HepG2 (cell line): Measurements from ENCODE around the gene TMOD2. TPM values are rescaled to one million over a fixed set of nuclear protein-coding genes. Genes with fewer than 3 reads are reported as not detected.

ENCODE experiments used
- CEBPB ChIP-seq: IDR thresholded peaks from 2 replicates; pipeline ENCODE4 v1.6.1; 2011; ENCODE audit warnings: low read depth, low read length, improper control_type of control experiment, borderline replicate concordance
- CEBPG ChIP-seq: IDR thresholded peaks from 2 replicates; pipeline ENCODE4 v1.6.1; 2016
- HCFC1 ChIP-seq: fragments of 150-350 bp; IDR thresholded peaks from 2 replicates; pipeline ENCODE4 v1.6.1; 2014; ENCODE audit warnings: low read depth, low read length
- KAT8 ChIP-seq: IDR thresholded peaks from 2 replicates; pipeline ENCODE4 v1.6.1; 2016; ENCODE audit warnings: missing genetic modification reagents, missing compliant biosample characterization
- LCORL ChIP-seq, 2 experiments: fragments of 450-650 bp in 1 of 2; sonication (generic) in 1 of 2; formaldehyde crosslinking in 1 of 2; IDR thresholded peaks; 2 replicates each; pipeline versions ENCODE4 v1.5.0 to v1.6.1; 2017 to 2020; ENCODE audit warnings: antibody characterized with exemption in 1 of 2, missing genetic modification reagents in 1 of 2
- MAFK ChIP-seq, 2 experiments: IDR thresholded peaks in 1 of 2; conservative IDR thresholded peaks in 1 of 2; 2 replicates each; pipeline ENCODE4 v1.6.1; 2011; ENCODE audit warnings: improper control_type of control experiment in 2 of 2, low read length in 2 of 2
- SRY ChIP-seq: sonication (generic); formaldehyde crosslinking; IDR thresholded peaks from 2 replicates; pipeline ENCODE4 v1.8.0; 2022; ENCODE audit warnings: mild to moderate bottlenecking, missing genetic modification reagents
- THRA ChIP-seq: sonication (generic); formaldehyde crosslinking; IDR thresholded peaks from 2 replicates; pipeline ENCODE4 v1.4.0; 2020; ENCODE audit warnings: missing genetic modification reagents, borderline replicate concordance
- ZBTB39 ChIP-seq: sonication (generic); formaldehyde crosslinking; IDR thresholded peaks from 2 replicates; pipeline ENCODE4 v1.5.0; 2020; ENCODE audit warnings: missing genetic modification reagents
- ZEB1 ChIP-seq: IDR thresholded peaks from 2 replicates; pipeline ENCODE4 v1.6.1; 2012; ENCODE audit warnings: mild to moderate bottlenecking, low read depth, inconsistent platforms; ENCODE audit not compliant: insufficient replicate concordance
- ZFP62 ChIP-seq: sonication (generic); formaldehyde crosslinking; IDR thresholded peaks from 2 replicates; pipeline ENCODE4 v1.4.0; 2020; ENCODE audit warnings: missing genetic modification reagents
- ZNF232 ChIP-seq: sonication (generic); formaldehyde crosslinking; IDR thresholded peaks from 2 replicates; pipeline ENCODE4 v1.4.0; 2020; ENCODE audit warnings: missing genetic modification reagents, borderline replicate concordance
- ZNF362 ChIP-seq: sonication (generic); formaldehyde crosslinking; IDR thresholded peaks from 2 replicates; pipeline ENCODE4 v1.4.0; 2020; ENCODE audit warnings: missing genetic modification reagents, mild to moderate bottlenecking, borderline replicate concordance
- ZNF558 ChIP-seq: sonication (generic); formaldehyde crosslinking; IDR thresholded peaks from 2 replicates; pipeline ENCODE4 v1.9.0; 2022; ENCODE audit warnings: mild to moderate bottlenecking, missing genetic modification reagents, borderline replicate concordance
- ZNF567 ChIP-seq: sonication (generic); formaldehyde crosslinking; IDR thresholded peaks from 2 replicates; pipeline ENCODE4 v1.8.1; 2023; ENCODE audit warnings: mild to moderate bottlenecking, missing genetic modification reagents, borderline replicate concordance
- ZNF652 ChIP-seq: IDR thresholded peaks from 2 replicates; pipeline ENCODE4 v1.6.1; 2016; ENCODE audit warnings: low read depth, borderline replicate concordance
- polyA plus RNA-seq, 8 experiments: library from polyadenylated mRNA; depleted of rRNA in 3 of 8; stranded (reverse) in 7 of 8; unstranded in 1 of 8; fragments of >200 nt; fragmentation: Illumina TruSeq in 4 of 8; extraction: Trizol in 4 of 8; gene quantifications; 2 replicates each; pipeline versions ENCODE4 v1.2.1 to v1.2.3, GENCODE V29; 2011 to 2016; ENCODE audit warnings: low read depth in 4 of 8, missing spikeins in 1 of 8, mixed read lengths in 1 of 8; ENCODE audit not compliant: insufficient read depth in 1 of 8
- total RNA-seq, 5 experiments: library from RNA; depleted of rRNA; stranded (reverse); fragments of >200 nt; fragmentation: Illumina TruSeq; extraction: Trizol; gene quantifications; 2 replicates each; pipeline ENCODE4 v1.2.3, GENCODE V29; 2016; ENCODE audit warnings: low read depth in 1 of 5
- TF ChIP-seq, protein P1 (sequence below): sonication (generic); formaldehyde crosslinking; IDR thresholded peaks from 2 replicates; pipeline ENCODE4 v1.4.0; 2020; ENCODE audit warnings: missing genetic modification reagents
- TF ChIP-seq, protein P2 (sequence below): sonication (generic); formaldehyde crosslinking; conservative IDR thresholded peaks from 2 replicates; pipeline ENCODE4 v1.4.0; 2020; ENCODE audit warnings: mild to moderate bottlenecking, missing genetic modification reagents, moderate library complexity
- TF ChIP-seq, protein P3 (sequence below): sonication (generic); formaldehyde crosslinking; IDR thresholded peaks from 2 replicates; pipeline ENCODE4 v1.4.0; 2020; ENCODE audit warnings: missing genetic modification reagents, borderline replicate concordance

The TMOD2 gene
- total and polyA plus RNA-seq, 2 of the 13 experiments (the other 11 are each of a cell fraction or from before 2014, with no cell fraction given) = 0.01 to 0.02 TPM

DNA sequence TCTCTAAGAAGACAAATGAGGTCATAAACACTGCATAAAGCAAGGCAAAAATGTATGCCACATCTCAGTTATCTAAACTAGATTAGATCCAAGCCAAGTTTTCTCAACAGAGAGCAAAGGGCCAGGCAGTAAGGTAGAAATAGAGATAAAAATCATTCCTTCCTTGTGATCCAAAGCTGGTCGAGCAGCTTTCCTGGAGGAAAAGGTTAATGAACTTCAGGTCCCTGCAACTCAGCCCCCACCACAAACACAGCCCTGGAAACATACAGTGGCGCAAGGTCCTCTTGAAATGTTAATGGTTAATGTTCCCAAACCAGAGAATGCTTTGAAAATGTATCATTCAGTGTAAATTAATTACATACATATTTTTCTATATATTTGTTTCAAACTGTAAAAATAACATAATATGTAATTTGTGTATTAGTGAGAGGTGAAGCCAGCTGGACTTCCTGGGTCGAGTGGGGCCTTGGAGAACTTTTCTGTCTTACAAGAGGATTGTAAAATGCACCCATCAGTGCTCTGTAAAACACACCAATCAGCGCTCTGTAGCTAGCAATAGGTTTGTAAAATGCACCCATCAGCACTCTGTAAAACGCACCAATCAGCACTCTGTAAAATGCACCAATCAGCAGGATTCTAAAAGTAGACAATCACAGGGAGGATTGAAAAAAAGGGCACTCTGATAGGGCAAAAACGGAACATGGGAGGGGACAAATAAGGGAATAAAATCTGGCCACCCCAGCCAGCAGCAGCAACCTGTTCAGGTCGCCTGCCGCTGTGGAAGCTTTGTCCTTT is 31.0 kb upstream of the TMOD2 start (continued):
- no peak for TF ChIP-seq ZNF567
- TF ChIP-seq SRY (CRISPR knock-in tag) = no peak
- no peak for TF ChIP-seq ZNF232
- no peak for TF ChIP-seq ZBTB39 (CRISPR knock-in tag)
- TF ChIP-seq ZNF558 (CRISPR knock-in tag) = no peak
- TF ChIP-seq THRA (CRISPR knock-in tag) = no peak
- TF ChIP-seq KAT8 (CRISPR knock-in tag) = no peak
- no peak for TF ChIP-seq HCFC1
- 0 out of 2 replicates have a peak, but pooled peaks have one; percentile 3 for TF ChIP-seq CEBPB
- no peak for TF ChIP-seq ZNF362 (CRISPR knock-in tag)
- peak; percentile 78 to 82 for TF ChIP-seq MAFK (conservative IDR thresholded peaks at IDR 0.05 in 1 of 2, IDR thresholded peaks at IDR 0.05 in 1 of 2; ENCODE audit: low read length in 2 of 2)
- TF ChIP-seq CEBPG (CRISPR knock-in tag) = no peak
- TF ChIP-seq ZNF652 (CRISPR knock-in tag) = peak; percentile 74
- TF ChIP-seq, protein P1, sequence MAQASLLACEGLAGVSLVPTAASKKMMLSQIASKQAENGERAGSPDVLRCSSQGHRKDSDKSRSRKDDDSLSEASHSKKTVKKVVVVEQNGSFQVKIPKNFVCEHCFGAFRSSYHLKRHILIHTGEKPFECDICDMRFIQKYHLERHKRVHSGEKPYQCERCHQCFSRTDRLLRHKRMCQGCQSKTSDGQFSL = no peak
- no peak for TF ChIP-seq LCORL (IDR thresholded peaks at IDR 0.05)
- TF ChIP-seq LCORL (CRISPR knock-in tag; IDR thresholded peaks at IDR 0.05) = no peak
- TF ChIP-seq ZEB1 = no peak
- TF ChIP-seq, protein P2, sequence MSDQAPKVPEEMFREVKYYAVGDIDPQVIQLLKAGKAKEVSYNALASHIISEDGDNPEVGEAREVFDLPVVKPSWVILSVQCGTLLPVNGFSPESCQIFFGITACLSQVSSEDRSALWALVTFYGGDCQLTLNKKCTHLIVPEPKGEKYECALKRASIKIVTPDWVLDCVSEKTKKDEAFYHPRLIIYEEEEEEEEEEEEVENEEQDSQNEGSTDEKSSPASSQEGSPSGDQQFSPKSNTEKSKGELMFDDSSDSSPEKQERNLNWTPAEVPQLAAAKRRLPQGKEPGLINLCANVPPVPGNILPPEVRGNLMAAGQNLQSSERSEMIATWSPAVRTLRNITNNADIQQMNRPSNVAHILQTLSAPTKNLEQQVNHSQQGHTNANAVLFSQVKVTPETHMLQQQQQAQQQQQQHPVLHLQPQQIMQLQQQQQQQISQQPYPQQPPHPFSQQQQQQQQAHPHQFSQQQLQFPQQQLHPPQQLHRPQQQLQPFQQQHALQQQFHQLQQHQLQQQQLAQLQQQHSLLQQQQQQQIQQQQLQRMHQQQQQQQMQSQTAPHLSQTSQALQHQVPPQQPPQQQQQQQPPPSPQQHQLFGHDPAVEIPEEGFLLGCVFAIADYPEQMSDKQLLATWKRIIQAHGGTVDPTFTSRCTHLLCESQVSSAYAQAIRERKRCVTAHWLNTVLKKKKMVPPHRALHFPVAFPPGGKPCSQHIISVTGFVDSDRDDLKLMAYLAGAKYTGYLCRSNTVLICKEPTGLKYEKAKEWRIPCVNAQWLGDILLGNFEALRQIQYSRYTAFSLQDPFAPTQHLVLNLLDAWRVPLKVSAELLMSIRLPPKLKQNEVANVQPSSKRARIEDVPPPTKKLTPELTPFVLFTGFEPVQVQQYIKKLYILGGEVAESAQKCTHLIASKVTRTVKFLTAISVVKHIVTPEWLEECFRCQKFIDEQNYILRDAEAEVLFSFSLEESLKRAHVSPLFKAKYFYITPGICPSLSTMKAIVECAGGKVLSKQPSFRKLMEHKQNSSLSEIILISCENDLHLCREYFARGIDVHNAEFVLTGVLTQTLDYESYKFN (CRISPR knock-in tag) = 0 out of 2 replicates have a peak, but pooled peaks have one; percentile 13
- TF ChIP-seq, protein P3, sequence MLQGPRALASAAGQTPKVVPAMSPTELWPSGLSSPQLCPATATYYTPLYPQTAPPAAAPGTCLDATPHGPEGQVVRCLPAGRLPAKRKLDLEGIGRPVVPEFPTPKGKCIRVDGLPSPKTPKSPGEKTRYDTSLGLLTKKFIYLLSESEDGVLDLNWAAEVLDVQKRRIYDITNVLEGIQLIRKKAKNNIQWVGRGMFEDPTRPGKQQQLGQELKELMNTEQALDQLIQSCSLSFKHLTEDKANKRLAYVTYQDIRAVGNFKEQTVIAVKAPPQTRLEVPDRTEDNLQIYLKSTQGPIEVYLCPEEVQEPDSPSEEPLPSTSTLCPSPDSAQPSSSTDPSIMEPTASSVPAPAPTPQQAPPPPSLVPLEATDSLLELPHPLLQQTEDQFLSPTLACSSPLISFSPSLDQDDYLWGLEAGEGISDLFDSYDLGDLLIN (CRISPR knock-in tag) = no peak
- TF ChIP-seq ZFP62 (CRISPR knock-in tag) = no peak
